IMR-90 (cell line): ENCODE results near the gene GRIA4.

Experiments
- CEBPB ChIP-seq: IDR thresholded peaks from 2 replicates; pipeline ENCODE4 v1.6.1; 2012; ENCODE audit warnings: low read depth, low read length, improper control_type of control experiment
- NFE2L2 ChIP-seq: fragments of 150-350 bp; IDR thresholded peaks from 2 replicates; pipeline ENCODE4 v1.6.1; 2016; ENCODE audit warnings: low read depth, mild to moderate bottlenecking, low read length
- TF ChIP-seq, protein P1 (sequence below): conservative IDR thresholded peaks from 2 replicates; pipeline ENCODE4 v1.5.1; 2012; ENCODE audit warnings: mild to moderate bottlenecking, low read depth, low read length, improper control_type of control experiment

- TF ChIP-seq, protein P1, sequence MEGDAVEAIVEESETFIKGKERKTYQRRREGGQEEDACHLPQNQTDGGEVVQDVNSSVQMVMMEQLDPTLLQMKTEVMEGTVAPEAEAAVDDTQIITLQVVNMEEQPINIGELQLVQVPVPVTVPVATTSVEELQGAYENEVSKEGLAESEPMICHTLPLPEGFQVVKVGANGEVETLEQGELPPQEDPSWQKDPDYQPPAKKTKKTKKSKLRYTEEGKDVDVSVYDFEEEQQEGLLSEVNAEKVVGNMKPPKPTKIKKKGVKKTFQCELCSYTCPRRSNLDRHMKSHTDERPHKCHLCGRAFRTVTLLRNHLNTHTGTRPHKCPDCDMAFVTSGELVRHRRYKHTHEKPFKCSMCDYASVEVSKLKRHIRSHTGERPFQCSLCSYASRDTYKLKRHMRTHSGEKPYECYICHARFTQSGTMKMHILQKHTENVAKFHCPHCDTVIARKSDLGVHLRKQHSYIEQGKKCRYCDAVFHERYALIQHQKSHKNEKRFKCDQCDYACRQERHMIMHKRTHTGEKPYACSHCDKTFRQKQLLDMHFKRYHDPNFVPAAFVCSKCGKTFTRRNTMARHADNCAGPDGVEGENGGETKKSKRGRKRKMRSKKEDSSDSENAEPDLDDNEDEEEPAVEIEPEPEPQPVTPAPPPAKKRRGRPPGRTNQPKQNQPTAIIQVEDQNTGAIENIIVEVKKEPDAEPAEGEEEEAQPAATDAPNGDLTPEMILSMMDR, result no peak
- no peak for TF ChIP-seq NFE2L2
- TF ChIP-seq CEBPB, result no peak
Measured at GRCh38 chr11:105824457-105825013, 214.7 kb downstream of the GRIA4 start.
